Ramos (cell line): ENCODE measurements around the gene NINL.
"Not testable (repeated sequence)": the region's sequence is repeated elsewhere in the genome, so short reads cannot be mapped to it uniquely, and the experiment has no call there.

Experiments used
- in situ Hi-C: fragments of 300-500 bp; cut with MboI; formaldehyde crosslinking; loops from one replicate; pipeline ENCODE4 v1.14.3; 2022; ENCODE audit warnings: low sequenced_read_pairs; ENCODE audit not compliant: unreplicated experiment

Gene NINL

GRCh38 chr20:25584905-25585704 is at the start of gene NINL:
Gene NINL (minus strand): TSS chr20:25585531. CDS start chr20:25526587, 58,944 bp downstream.
- in situ Hi-C loops: no loop called here

GRCh38 chr20:25632940-25633790 is 47.8 kb upstream of the NINL start:
- in situ Hi-C loops: no loop called here

DNA sequence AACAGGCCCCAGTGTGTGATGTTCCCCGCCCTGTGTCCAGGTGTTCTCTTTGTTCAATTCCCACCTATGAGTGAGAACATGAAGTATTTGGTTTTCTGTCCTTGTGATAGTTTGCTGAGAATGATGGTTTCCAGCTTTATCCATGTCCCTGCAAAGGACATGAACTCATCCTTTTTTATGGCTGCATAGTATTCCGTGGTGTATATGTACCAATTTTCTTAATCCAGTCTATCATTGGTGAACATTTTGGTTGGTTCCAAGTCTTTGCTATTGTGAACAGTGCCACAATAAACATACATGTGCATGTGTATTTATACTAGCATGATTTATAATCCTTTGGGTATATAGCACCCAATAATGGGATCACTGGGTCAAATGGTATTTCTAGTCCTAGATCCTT is 45.3 kb upstream of the NINL start:
- in situ Hi-C loops: not testable (repeated sequence)

GRCh38 chr20:25629816-25630499 is 44.6 kb upstream of the NINL start:
- in situ Hi-C loops: no loop called here

- in situ Hi-C loops: no loop called here
These were observed 41.4 kb upstream of the NINL start for GRCh38 chr20:25626779-25627178.

GRCh38 chr20:25624500-25624939 is 39.2 kb upstream of the NINL start:
- in situ Hi-C loops: no loop called here

- in situ Hi-C loops: no loop called here
These were observed 38.6 kb upstream of the NINL start, which contains the start of gene NANP for GRCh38 chr20:25623736-25624499. Gene NANP (minus strand): TSS chr20:25624014. CDS start chr20:25623948, 66 bp downstream.

DNA sequence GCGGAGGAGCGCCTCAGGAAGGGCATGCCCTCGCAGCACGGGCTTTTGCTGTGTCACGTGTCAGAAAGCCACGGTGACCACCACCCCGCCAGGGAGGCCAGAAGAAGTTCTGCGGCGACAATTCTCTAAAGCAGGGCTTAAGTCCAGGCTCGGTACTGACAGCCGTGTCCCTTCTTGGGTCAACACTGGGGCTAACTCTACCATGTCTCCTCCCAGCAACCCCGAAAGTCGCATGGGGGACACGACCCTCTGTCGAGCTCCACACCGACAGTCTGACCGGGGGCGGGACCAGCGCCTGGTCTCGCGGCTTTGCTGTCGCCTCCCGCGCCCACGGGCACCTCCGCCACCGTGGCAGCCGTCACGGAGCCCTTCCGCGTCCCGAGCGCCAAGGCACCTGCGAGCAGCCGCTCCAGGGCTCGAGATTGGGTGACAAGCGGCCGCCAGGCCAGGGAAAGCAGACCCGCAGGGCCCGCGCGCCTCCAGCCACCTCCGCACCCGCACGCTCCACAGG is 37.9 kb upstream of the NINL start:
- in situ Hi-C loops: no loop called here

DNA sequence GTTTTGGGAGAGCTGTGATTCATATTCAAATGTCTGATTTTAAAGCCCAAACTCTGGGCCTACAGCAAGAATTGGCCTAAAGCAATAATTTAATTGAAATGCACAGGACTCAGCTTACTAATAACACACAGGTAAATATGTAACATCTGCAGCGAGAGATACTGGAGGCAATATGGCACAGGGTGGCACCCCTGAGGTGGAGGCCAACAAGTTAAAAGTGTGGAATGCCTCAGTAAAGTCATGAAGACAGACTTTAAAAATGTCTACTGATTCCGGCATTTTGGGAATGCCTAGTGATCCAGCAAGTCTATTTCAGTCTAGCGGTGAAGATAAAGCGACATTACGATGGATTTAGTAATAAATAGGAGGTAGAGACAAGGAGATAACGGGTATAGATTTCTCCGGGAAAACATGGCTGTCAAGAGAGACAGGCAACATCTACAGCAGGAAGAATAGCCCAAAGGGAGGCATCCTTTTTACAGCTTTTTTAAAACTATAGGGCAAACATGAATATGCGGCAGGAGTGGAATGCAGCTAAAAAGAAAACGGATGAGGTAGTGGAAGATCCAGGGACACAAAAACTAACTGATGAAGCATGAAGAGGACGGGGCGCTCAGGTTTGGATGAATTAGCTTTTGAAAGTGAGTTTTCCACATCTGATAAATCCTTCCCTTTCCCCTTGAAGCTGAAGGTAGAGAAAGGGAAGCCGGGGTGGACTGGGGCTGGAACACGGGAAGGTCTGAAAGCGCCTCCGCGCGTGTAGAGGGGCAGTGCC is 37.3 kb upstream of the NINL start:
- in situ Hi-C loops: no loop called here

DNA sequence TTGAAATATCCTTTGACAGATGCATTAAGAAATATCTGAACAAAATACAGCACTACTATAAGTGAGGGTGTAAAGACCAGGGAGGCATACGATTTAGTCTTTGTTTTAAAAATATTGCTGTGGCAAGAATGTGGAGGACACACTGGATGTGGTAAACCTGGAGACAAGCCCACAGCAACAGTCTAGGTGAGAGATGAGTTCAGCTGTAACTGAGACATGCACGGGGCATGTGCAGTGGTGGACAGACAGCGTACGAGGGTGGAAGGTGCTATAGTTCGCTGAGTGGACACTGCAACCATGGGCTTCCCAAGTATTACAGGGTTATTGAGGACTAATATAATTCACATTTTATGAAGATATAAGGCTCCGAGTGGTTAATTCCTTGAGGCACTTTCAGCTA is 36.7 kb upstream of the NINL start:
- in situ Hi-C loops: no loop called here

DNA sequence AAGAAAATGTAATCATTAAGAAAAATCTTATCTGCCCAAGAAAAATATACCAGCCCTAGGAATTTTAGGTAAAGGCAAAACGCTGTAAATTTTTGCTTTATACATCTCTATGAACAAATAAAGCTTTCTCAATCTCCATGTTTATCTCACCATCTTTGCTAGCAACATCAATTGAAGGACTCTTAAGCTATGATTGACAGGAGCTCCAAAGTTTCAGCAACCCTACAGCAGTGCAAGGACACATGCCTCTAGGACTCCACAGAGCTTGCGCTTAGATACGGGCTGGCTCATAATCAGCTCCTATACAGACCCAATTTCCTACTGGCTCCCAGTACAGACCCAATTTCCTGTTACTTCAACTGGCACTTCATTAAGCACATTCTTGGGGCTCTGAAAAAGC is 34.2 kb upstream of the NINL start:
- in situ Hi-C loops: no loop called here

- in situ Hi-C loops: no loop called here
These were observed 23.4 kb upstream of the NINL start for GRCh38 chr20:25608774-25609173.

GRCh38 chr20:25606094-25606695 is 20.9 kb upstream of the NINL start:
- in situ Hi-C loops: no loop called here

GRCh38 chr20:25605148-25605547 is 19.8 kb upstream of the NINL start:
- in situ Hi-C loops: no loop called here

GRCh38 chr20:25604611-25605010 is 19.3 kb upstream of the NINL start:
- in situ Hi-C loops: no loop called here

- in situ Hi-C loops: not testable (repeated sequence)
These were observed 17.6 kb upstream of the NINL start for GRCh38 chr20:25602914-25603309.

GRCh38 chr20:25602191-25602913 is 17.0 kb upstream of the NINL start:
- in situ Hi-C loops: not testable (repeated sequence)

GRCh38 chr20:25601659-25602058 is 16.3 kb upstream of the NINL start:
- in situ Hi-C loops: no loop called here
